HepG2 (cell line): ENCODE data around the gene QSOX1. TPM values are rescaled to one million over a fixed set of nuclear protein-coding genes. Genes with fewer than 3 reads are reported as not detected.

Experiments
- AGO2 ChIP-seq: fragments of 200-400 bp; formaldehyde crosslinking; optimal IDR thresholded peaks from 2 replicates; pipeline ENCODE3; 2017; ENCODE audit warnings: mild to moderate bottlenecking, low read depth, low read length, moderate library complexity
- HMG20A ChIP-seq: IDR thresholded peaks from 2 replicates; pipeline ENCODE4 v1.6.1; 2016; ENCODE audit warnings: borderline replicate concordance
- HMGA1 ChIP-seq: sonication (generic); formaldehyde crosslinking; conservative IDR thresholded peaks from 2 replicates; pipeline ENCODE4 v1.4.0; 2020; ENCODE audit warnings: missing genetic modification reagents
- HNRNPH1 ChIP-seq: fragments of 200-400 bp; formaldehyde crosslinking; optimal IDR thresholded peaks from 2 replicates; pipeline ENCODE3; 2017; ENCODE audit warnings: mild to moderate bottlenecking, low read depth, low read length
- HNRNPL ChIP-seq: fragments of 200-400 bp; formaldehyde crosslinking; IDR thresholded peaks from 2 replicates; pipeline ENCODE4 v1.6.1; 2017; ENCODE audit warnings: mild to moderate bottlenecking, low read depth, low read length
- HOXA9 ChIP-seq: sonication (generic); formaldehyde crosslinking; IDR thresholded peaks from 2 replicates; pipeline ENCODE4 v1.8.1; 2022; ENCODE audit warnings: missing genetic modification reagents, mild to moderate bottlenecking, moderate library complexity, borderline replicate concordance
- KDM6A ChIP-seq: IDR thresholded peaks from 2 replicates; pipeline ENCODE4 v1.6.1; 2016; ENCODE audit warnings: low read depth
- MAX ChIP-seq: IDR thresholded peaks from 2 replicates; pipeline ENCODE4 v1.6.1; 2012; ENCODE audit warnings: inconsistent platforms
- NR0B2 ChIP-seq: sonication (generic); formaldehyde crosslinking; IDR thresholded peaks from 2 replicates; pipeline ENCODE4 v1.4.0; 2020; ENCODE audit warnings: mild to moderate bottlenecking, missing genetic modification reagents
- PAF1 ChIP-seq: IDR thresholded peaks from 2 replicates; pipeline ENCODE4 v1.6.1; 2016; ENCODE audit warnings: missing genetic modification reagents, missing compliant biosample characterization
- PHF21A ChIP-seq: sonication (generic); formaldehyde crosslinking; IDR thresholded peaks from 2 replicates; pipeline ENCODE4 v1.5.0; 2020; ENCODE audit warnings: mild to moderate bottlenecking, missing genetic modification reagents
- RBM22 ChIP-seq: fragments of 200-400 bp; formaldehyde crosslinking; optimal IDR thresholded peaks from 2 replicates; pipeline ENCODE3; 2017; ENCODE audit warnings: mild to moderate bottlenecking, low read length, moderate library complexity
- RBM39 ChIP-seq: fragments of 200-400 bp; formaldehyde crosslinking; IDR thresholded peaks from one replicate; pipeline ENCODE4 v1.6.1; 2018; ENCODE audit warnings: antibody characterized with exemption, mild to moderate bottlenecking, low read depth, low read length; ENCODE audit not compliant: poor library complexity, severe bottlenecking
- SALL2 ChIP-seq: sonication (generic); formaldehyde crosslinking; IDR thresholded peaks from 2 replicates; pipeline ENCODE4 v1.8.1; 2023; ENCODE audit warnings: mild to moderate bottlenecking, missing genetic modification reagents, inconsistent platforms
- STAT5B ChIP-seq: sonication (generic); formaldehyde crosslinking; IDR thresholded peaks from 2 replicates; pipeline ENCODE4 v1.4.0; 2020; ENCODE audit warnings: missing genetic modification reagents
- TEAD3 ChIP-seq: optimal IDR thresholded peaks from 2 replicates; pipeline ENCODE3; 2016; ENCODE audit warnings: borderline replicate concordance
- TFE3 ChIP-seq: IDR thresholded peaks from 2 replicates; pipeline ENCODE4 v1.6.1; 2016
- THAP9 ChIP-seq: sonication (generic); formaldehyde crosslinking; IDR thresholded peaks from 2 replicates; pipeline ENCODE4; 2020; ENCODE audit warnings: missing genetic modification reagents, mild to moderate bottlenecking, borderline replicate concordance
- ZBTB3 ChIP-seq: sonication (generic); formaldehyde crosslinking; IDR thresholded peaks from 2 replicates; pipeline ENCODE4 v1.4.0; 2020; ENCODE audit warnings: low read depth, mild to moderate bottlenecking, moderate library complexity, missing genetic modification reagents, borderline replicate concordance
- ZNF205 ChIP-seq: IDR thresholded peaks from 2 replicates; pipeline ENCODE4 v1.6.1; 2018; ENCODE audit warnings: missing biosample characterization, missing genetic modification reagents
- ZNF232 ChIP-seq: sonication (generic); formaldehyde crosslinking; IDR thresholded peaks from 2 replicates; pipeline ENCODE4 v1.4.0; 2020; ENCODE audit warnings: missing genetic modification reagents, borderline replicate concordance
- ZNF234 ChIP-seq: sonication (generic); formaldehyde crosslinking; conservative IDR thresholded peaks from 2 replicates; pipeline ENCODE4 v1.5.1; 2020; ENCODE audit warnings: mild to moderate bottlenecking, missing genetic modification reagents
- ZNF484 ChIP-seq: sonication (generic); formaldehyde crosslinking; IDR thresholded peaks from 2 replicates; pipeline ENCODE4 v1.5.1; 2020; ENCODE audit warnings: mild to moderate bottlenecking, low read depth, missing genetic modification reagents, borderline replicate concordance
- ZNF562 ChIP-seq: sonication (generic); formaldehyde crosslinking; IDR thresholded peaks from 2 replicates; pipeline ENCODE4 v1.8.0; 2022; ENCODE audit warnings: missing genetic modification reagents, borderline replicate concordance
- ZNF7 ChIP-seq: IDR thresholded peaks from 2 replicates; pipeline ENCODE4 v1.6.1; 2016; ENCODE audit warnings: missing biosample characterization, missing genetic modification reagents
- ZSCAN21 ChIP-seq: sonication (generic); formaldehyde crosslinking; IDR thresholded peaks from 2 replicates; pipeline ENCODE4 v1.8.0; 2022; ENCODE audit warnings: mild to moderate bottlenecking, missing genetic modification reagents, moderate library complexity, borderline replicate concordance
- polyA plus RNA-seq, 8 experiments: library from polyadenylated mRNA; depleted of rRNA in 3 of 8; stranded (reverse) in 7 of 8; unstranded in 1 of 8; fragments of >200 nt; fragmentation: Illumina TruSeq in 4 of 8; extraction: Trizol in 4 of 8; gene quantifications; 2 replicates each; pipeline versions ENCODE4 v1.2.1 to v1.2.3, GENCODE V29; 2011 to 2016; ENCODE audit warnings: low read depth in 4 of 8, missing spikeins in 1 of 8, mixed read lengths in 1 of 8; ENCODE audit not compliant: insufficient read depth in 1 of 8
- total RNA-seq, 5 experiments: library from RNA; depleted of rRNA; stranded (reverse); fragments of >200 nt; fragmentation: Illumina TruSeq; extraction: Trizol; gene quantifications; 2 replicates each; pipeline ENCODE4 v1.2.3, GENCODE V29; 2016; ENCODE audit warnings: low read depth in 1 of 5

The QSOX1 gene
- total and polyA plus RNA-seq, 2 of the 13 experiments (the other 11 are each of a cell fraction or from before 2014, with no cell fraction given): 6.8 to 40.2 TPM

- TF ChIP-seq ZNF232 (CRISPR knock-in tag) (no peak), ZNF7 (CRISPR knock-in tag) (peak; percentile 36; the same call in 1 of the 2 replicates), ZBTB3 (CRISPR knock-in tag) (peak; percentile 86; the same call in 1 of the 2 replicates), HNRNPL (peak; percentile 62; the same call in 1 of the 2 replicates), THAP9 (CRISPR knock-in tag) (peak; percentile 69), MAX (peak; percentile 87), TFE3 (CRISPR knock-in tag) (peak; percentile 78), ZSCAN21 (CRISPR knock-in tag) (peak; percentile 78; the same call in 1 of the 2 replicates), ZNF562 (no peak), STAT5B (CRISPR knock-in tag) (no peak), HMGA1 (CRISPR knock-in tag) (no peak), TEAD3 (CRISPR knock-in tag) (peak; percentile 79), ZNF234 (CRISPR knock-in tag) (no peak; the same call in 1 of the 2 replicates), HOXA9 (CRISPR knock-in tag) (no peak), HNRNPH1 (no peak), HMG20A (CRISPR knock-in tag) (peak; percentile 89; the same call in 1 of the 2 replicates), RBM22 (no peak), RBM39 (no peak), PAF1 (CRISPR knock-in tag) (no peak), SALL2 (CRISPR knock-in tag) (no peak), PHF21A (CRISPR knock-in tag) (peak; percentile 90), NR0B2 (CRISPR knock-in tag) (no peak), ZNF205 (CRISPR knock-in tag) (peak; percentile 39; the same call in 1 of the 2 replicates), ZNF484 (CRISPR knock-in tag) (no peak), KDM6A (CRISPR knock-in tag) (peak; percentile 65; the same call in 1 of the 2 replicates), AGO2 (no peak)
These were observed 37.5 kb upstream of the QSOX1 start (continued) for GRCh38 chr1:180116964-180117763.
